HEK293 (cell line): ENCODE data around the gene FGF23.

ENCODE experiments used
- CTCF ChIA-PET: fragments of 350-600 bp; formaldehyde crosslinking; extraction: SDS; loops from one replicate; lab custom pipeline; 2021; ENCODE audit warnings: antibody characterized with exemption; lab: Yijun Ruan, JAX
- POLR2A ChIA-PET: fragments of 300-600 bp; formaldehyde crosslinking; extraction: SDS; loops from one replicate; lab custom pipeline; 2020; ENCODE audit warnings: antibody characterized with exemption, inconsistent platforms; lab: Yijun Ruan, JAX
- H3K27ac ChIP-seq: fragments of 200-500 bp; sonication (Bioruptor generic); 2 replicates; pipeline ENCODE4 v1.5.1; 2014; ENCODE audit warnings: low read depth, low read length, control low read depth, inconsistent platforms; ENCODE audit errors: extremely low read depth
- H3K36me3 ChIP-seq, 2 experiments: fragments of 200-500 bp in 1 of 2; sonication (Bioruptor generic) in 1 of 2; 1 replicate in 1 of 2; 2 replicates in 1 of 2; pipeline ENCODE4 v1.5.1; 2014 to 2017; ENCODE audit warnings: inconsistent platforms in 2 of 2, low read length in 2 of 2; ENCODE audit not compliant: control insufficient read depth in 2 of 2, insufficient read depth in 1 of 2
- H3K4me1 ChIP-seq: fragments of 200-500 bp; sonication (Bioruptor generic); 2 replicates; pipeline ENCODE4 v1.5.1; 2014; ENCODE audit warnings: mild to moderate bottlenecking, low read length, inconsistent platforms; ENCODE audit not compliant: control insufficient read depth, insufficient read depth
- H3K4me3 ChIP-seq: 2 replicates; pipeline ENCODE4 v1.5.1; 2011; ENCODE audit warnings: low read depth, mild to moderate bottlenecking, control low read depth, low read length, moderate library complexity
- H3K9me3 ChIP-seq: fragments of 200-500 bp; sonication (Bioruptor generic); 2 replicates; pipeline ENCODE4 v1.5.1; 2014; ENCODE audit warnings: low read depth, low read length, inconsistent platforms; ENCODE audit not compliant: control insufficient read depth, insufficient read depth
- GFI1B ChIP-seq: fragments of 450-650 bp; formaldehyde crosslinking; IDR thresholded peaks from 2 replicates; pipeline ENCODE4 v1.5.1; 2016; ENCODE audit warnings: missing biosample characterization, missing genetic modification characterization
- GLIS1 ChIP-seq: fragments of 450-650 bp; formaldehyde crosslinking; IDR thresholded peaks from 2 replicates; pipeline ENCODE4 v1.5.1; 2016; ENCODE audit warnings: missing biosample characterization, missing genetic modification characterization
- KLF17 ChIP-seq: fragments of 450-650 bp; formaldehyde crosslinking; IDR thresholded peaks from 2 replicates; pipeline ENCODE4 v1.5.1; 2016; ENCODE audit warnings: missing biosample characterization, missing genetic modification characterization
- PRDM10 ChIP-seq: fragments of 450-650 bp; formaldehyde crosslinking; IDR thresholded peaks from 2 replicates; pipeline ENCODE4 v1.5.1; 2016; ENCODE audit warnings: missing biosample characterization, missing genetic modification characterization
- ZBTB10 ChIP-seq: fragments of 450-650 bp; formaldehyde crosslinking; IDR thresholded peaks from 2 replicates; pipeline ENCODE4 v1.5.1; 2016; ENCODE audit warnings: missing biosample characterization, missing genetic modification characterization
- ZNF138 ChIP-seq: fragments of 450-650 bp; formaldehyde crosslinking; IDR thresholded peaks from 2 replicates; pipeline ENCODE4 v1.5.1; 2016; ENCODE audit warnings: missing biosample characterization, missing genetic modification characterization, borderline replicate concordance
- ZNF426 ChIP-seq: fragments of 450-650 bp; formaldehyde crosslinking; IDR thresholded peaks from 2 replicates; pipeline ENCODE4 v1.5.1; 2017; ENCODE audit warnings: missing biosample characterization, missing genetic modification characterization, mild to moderate bottlenecking, inconsistent platforms, moderate library complexity
- ZNF514 ChIP-seq: fragments of 450-650 bp; formaldehyde crosslinking; IDR thresholded peaks from 2 replicates; pipeline ENCODE4 v1.5.1; 2016; ENCODE audit warnings: missing biosample characterization, missing genetic modification characterization
- ZNF585B ChIP-seq: fragments of 450-650 bp; formaldehyde crosslinking; IDR thresholded peaks from 2 replicates; pipeline ENCODE4 v1.5.1; 2016; ENCODE audit warnings: missing biosample characterization, missing genetic modification characterization
- ZNF664 ChIP-seq: fragments of 450-650 bp; formaldehyde crosslinking; IDR thresholded peaks from 2 replicates; pipeline ENCODE4 v1.5.1; 2016; ENCODE audit warnings: missing biosample characterization, missing genetic modification characterization
- ZNF707 ChIP-seq: fragments of 450-650 bp; formaldehyde crosslinking; IDR thresholded peaks from 2 replicates; pipeline ENCODE4 v1.5.1; 2016; ENCODE audit warnings: missing biosample characterization, missing genetic modification characterization
- ZNF768 ChIP-seq: fragments of 450-650 bp; formaldehyde crosslinking; IDR thresholded peaks from 2 replicates; pipeline ENCODE4 v1.5.1; 2018; ENCODE audit warnings: missing biosample characterization, mild to moderate bottlenecking, missing genetic modification characterization
- TF ChIP-seq, protein P1 (sequence below): fragments of 450-650 bp; formaldehyde crosslinking; IDR thresholded peaks from 2 replicates; pipeline ENCODE4 v1.5.1; 2016; ENCODE audit warnings: missing biosample characterization, missing genetic modification characterization
- TF ChIP-seq, protein P2 (sequence below): fragments of 450-650 bp; formaldehyde crosslinking; IDR thresholded peaks from 2 replicates; pipeline ENCODE4 v1.5.1; 2016; ENCODE audit warnings: missing biosample characterization, missing genetic modification characterization
- TF ChIP-seq, protein P3 (sequence below): fragments of 450-650 bp; formaldehyde crosslinking; IDR thresholded peaks from 2 replicates; pipeline ENCODE4 v1.5.1; 2016; ENCODE audit warnings: missing biosample characterization, missing genetic modification characterization
- TF ChIP-seq, protein P4 (sequence below): sonication (generic); formaldehyde crosslinking; IDR thresholded peaks from 2 replicates; pipeline ENCODE4 v1.8.1; 2022; ENCODE audit warnings: mild to moderate bottlenecking, moderate library complexity, missing genetic modification reagents

Gene FGF23

GRCh38 chr12:4322726-4323125 lies 56.8 kb downstream of the FGF23 start:
- Histone ChIP-seq H3K27ac (no peak overlapping the region), H3K9me3 (no peaks in the 10 kb centered on the region), H3K36me3 (peaks cover 3 to 9% of the 10 kb centered on the region in 2 experiments; a peak in 2 of 3 replicates), H3K4me1 (peaks cover 3% of the 10 kb centered on the region; the same call in 1 of the 2 replicates), H3K4me3 (no peak overlapping the region)
- ChIA-PET CTCF (interaction anchor here (0.6 to 1.3 kb wide), 3 partner anchors 16 to 325 kb away, joined by 3 read pairs; no protein-coding TSS in a partner anchor), POLR2A (no interaction called here)
- TF ChIP-seq, protein P1, sequence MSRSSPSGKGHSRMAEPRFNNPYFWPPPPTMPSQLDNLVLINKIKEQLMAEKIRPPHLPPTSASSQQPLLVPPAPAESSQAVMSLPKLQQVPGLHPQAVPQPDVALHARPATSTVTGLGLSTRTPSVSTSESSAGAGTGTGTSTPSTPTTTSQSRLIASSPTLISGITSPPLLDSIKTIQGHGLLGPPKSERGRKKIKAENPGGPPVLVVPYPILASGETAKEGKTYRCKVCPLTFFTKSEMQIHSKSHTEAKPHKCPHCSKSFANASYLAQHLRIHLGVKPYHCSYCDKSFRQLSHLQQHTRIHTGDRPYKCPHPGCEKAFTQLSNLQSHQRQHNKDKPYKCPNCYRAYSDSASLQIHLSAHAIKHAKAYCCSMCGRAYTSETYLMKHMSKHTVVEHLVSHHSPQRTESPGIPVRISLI (tag by site-specific recombination) = 0 out of 2 replicates have a peak, but pooled peaks have one; percentile 23
- no peak for TF ChIP-seq ZNF707

DNA sequence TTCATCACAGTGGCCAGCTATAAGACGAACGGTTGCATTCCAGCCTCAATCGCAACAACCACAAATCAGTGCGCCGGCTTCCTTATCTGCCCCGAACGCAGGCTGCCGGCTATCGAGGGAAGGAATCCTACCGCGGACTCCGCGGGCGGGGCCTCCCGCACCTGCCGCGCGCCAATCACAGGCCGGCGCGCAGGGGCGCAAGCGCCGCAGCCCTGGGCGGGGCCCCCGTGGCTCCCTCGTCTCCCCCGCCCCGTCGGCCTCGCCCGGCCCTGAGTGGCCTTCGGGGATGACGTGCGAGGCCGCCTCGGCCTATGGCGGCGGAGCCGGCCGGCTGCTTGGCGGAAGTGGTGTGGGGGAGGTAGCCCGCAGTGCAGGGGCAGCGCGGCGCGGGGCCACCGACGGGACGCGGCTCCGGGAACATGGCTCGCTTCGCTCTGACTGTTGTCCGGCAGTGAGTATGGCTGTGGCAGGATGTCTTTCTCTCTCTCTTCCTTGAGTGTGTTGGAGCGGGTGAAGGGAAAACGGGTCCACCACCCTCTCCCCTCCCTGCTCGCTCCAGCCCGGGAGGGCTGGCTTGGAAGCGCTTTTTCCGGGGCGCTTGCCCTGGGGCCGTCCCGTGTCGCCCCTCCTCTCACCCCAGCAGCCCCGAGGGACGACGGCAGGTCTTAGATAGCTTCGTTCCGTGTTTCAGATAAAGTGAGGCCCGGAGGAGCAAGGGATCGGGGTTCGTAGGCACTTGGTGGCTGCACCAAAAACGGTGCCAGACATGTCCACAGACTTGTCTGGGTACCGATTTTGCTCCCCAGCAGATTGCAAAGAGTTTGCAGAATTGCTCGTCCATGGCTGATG lies 58.4 kb downstream of the FGF23 start, which contains the start of gene TIGAR:
Gene TIGAR, plus strand, starts transcription at position 361 of the 849 bp plus-strand sequence. Its CDS starts 59 bp downstream, at position 420.
- POLR2A ChIA-PET = interaction anchor here (1.5 to 1.9 kb wide), 2 partner anchors 44 to 48 kb away, joined by 4 to 9 read pairs; partner anchors contain the start of gene CCND2
- peaks cover 3% of the 10 kb centered on the region; the same call in 1 of the 2 replicates for H3K4me1 ChIP-seq
- H3K4me3 ChIP-seq = peak within 1 kb of the TSS; percentile 67
- CTCF ChIA-PET = interaction anchor here (0.6 to 1.3 kb wide), 3 partner anchors 15 to 1425 kb away, joined by 3 read pairs; no protein-coding TSS in a partner anchor
- peak within 1 kb of the TSS; percentile 79 for H3K27ac ChIP-seq
- H3K9me3 ChIP-seq = no peaks in the 10 kb centered on the region
- H3K36me3 ChIP-seq = peaks cover 3 to 9% of the 10 kb centered on the region in 2 experiments; a peak in 2 of 3 replicates
- TF ChIP-seq ZNF585B (tag by site-specific recombination) = no peak
- TF ChIP-seq, protein P2, sequence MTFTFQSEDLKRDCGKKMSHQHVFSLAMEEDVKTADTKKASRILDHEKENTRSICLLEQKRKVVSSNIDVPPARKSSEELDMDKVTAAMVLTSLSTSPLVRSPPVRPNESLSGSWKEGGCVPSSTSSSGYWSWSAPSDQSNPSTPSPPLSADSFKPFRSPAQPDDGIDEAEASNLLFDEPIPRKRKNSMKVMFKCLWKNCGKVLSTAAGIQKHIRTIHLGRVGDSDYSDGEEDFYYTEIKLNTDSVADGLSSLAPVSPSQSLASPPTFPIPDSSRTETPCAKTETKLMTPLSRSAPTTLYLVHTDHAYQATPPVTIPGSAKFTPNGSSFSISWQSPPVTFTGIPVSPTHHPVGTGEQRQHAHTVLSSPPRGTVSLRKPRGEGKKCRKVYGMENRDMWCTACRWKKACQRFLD (tag by site-specific recombination) = peak; percentile 99
- TF ChIP-seq ZBTB10 (tag by site-specific recombination) = peak; percentile 79
- no peak for TF ChIP-seq ZNF768 (tag by site-specific recombination)
- no peak for TF ChIP-seq PRDM10
- TF ChIP-seq ZNF514 = no peak
- TF ChIP-seq GFI1B = peak; percentile 96
- TF ChIP-seq ZNF138 (tag by site-specific recombination) = no peak
- 0 out of 2 replicates have a peak, but pooled peaks have one; percentile 29 for TF ChIP-seq KLF17
- peak; percentile 63 for TF ChIP-seq GLIS1 (tag by site-specific recombination)
- TF ChIP-seq, protein P3, sequence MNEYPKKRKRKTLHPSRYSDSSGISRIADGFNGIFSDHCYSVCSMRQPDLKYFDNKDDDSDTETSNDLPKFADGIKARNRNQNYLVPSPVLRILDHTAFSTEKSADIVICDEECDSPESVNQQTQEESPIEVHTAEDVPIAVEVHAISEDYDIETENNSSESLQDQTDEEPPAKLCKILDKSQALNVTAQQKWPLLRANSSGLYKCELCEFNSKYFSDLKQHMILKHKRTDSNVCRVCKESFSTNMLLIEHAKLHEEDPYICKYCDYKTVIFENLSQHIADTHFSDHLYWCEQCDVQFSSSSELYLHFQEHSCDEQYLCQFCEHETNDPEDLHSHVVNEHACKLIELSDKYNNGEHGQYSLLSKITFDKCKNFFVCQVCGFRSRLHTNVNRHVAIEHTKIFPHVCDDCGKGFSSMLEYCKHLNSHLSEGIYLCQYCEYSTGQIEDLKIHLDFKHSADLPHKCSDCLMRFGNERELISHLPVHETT (tag by site-specific recombination) = 0 out of 2 replicates have a peak, but pooled peaks have one; percentile 39
- no peak for TF ChIP-seq ZNF664
- TF ChIP-seq, protein P4, sequence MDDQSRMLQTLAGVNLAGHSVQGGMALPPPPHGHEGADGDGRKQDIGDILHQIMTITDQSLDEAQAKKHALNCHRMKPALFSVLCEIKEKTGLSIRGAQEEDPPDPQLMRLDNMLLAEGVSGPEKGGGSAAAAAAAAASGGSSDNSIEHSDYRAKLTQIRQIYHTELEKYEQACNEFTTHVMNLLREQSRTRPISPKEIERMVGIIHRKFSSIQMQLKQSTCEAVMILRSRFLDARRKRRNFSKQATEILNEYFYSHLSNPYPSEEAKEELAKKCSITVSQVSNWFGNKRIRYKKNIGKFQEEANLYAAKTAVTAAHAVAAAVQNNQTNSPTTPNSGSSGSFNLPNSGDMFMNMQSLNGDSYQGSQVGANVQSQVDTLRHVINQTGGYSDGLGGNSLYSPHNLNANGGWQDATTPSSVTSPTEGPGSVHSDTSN = 0 out of 2 replicates have a peak, but pooled peaks have one; percentile 49
- TF ChIP-seq ZNF426 (tag by site-specific recombination) = no peak
